Thyroid gland (tissue), 4 donors: Measurements from ENCODE around the gene KCTD8. TPM values are rescaled to one million over a fixed set of nuclear protein-coding genes. Genes with fewer than 3 reads are reported as not detected.
A peak's percentile ranks its signal among the peaks of the same experiment; 100 is the strongest.

Experiments
- DNase-seq, 2 donors: peaks; one replicate each; pipeline ENCODE4 v3.0.0-alpha.2; 2019
- H3K27ac ChIP-seq, 3 donors: fragments of 200-600 bp; sonication (generic); 1 replicate in 2 of 3; 2 replicates in 1 of 3; pipeline ENCODE4 v1.5.1; 2016 to 2019; ENCODE audit warnings: mild to moderate bottlenecking in 1 of 3, moderate library complexity in 1 of 3
- H3K27me3 ChIP-seq: fragments of 200-600 bp; sonication (generic); one replicate; pipeline ENCODE4 v1.5.1; 2019
- H3K36me3 ChIP-seq, 2 donors: fragments of 200-600 bp; sonication (generic); one replicate each; pipeline ENCODE4 v1.5.1; 2016 to 2019
- H3K4me1 ChIP-seq, 2 donors: fragments of 200-600 bp; sonication (generic); one replicate each; pipeline ENCODE4 v1.5.1; 2017 to 2019
- H3K4me3 ChIP-seq, 3 donors: fragments of 200-600 bp; sonication (generic); replicated peaks in 1 of 3; 1 replicate in 2 of 3; 2 replicates in 1 of 3; pipeline ENCODE4 v1.5.1; 2016; ENCODE audit warnings: mild to moderate bottlenecking in 1 of 3
- H3K9me3 ChIP-seq: fragments of 200-600 bp; sonication (generic); one replicate; pipeline ENCODE4 v1.5.1; 2017
- POLR2A ChIP-seq, 2 donors: fragments of 450-650 bp; IDR thresholded peaks; one replicate each; pipeline ENCODE4 v1.6.1; 2017; ENCODE audit warnings: antibody characterized with exemption in 2 of 2, mild to moderate bottlenecking in 2 of 2, moderate library complexity in 1 of 2
- WGBS, 2 donors: methylation state at CpG; one replicate each; pipeline ENCODE4 v1.1.5; 2017; 5-methylcytosine and 5-hydroxymethylcytosine counted together
- intact Hi-C: fragments of 100-400 bp; cut with DNase I; formaldehyde crosslinking; loops from one replicate; pipeline ENCODE4 v1.15.1; 2023
- total RNA-seq, 4 donors: library from RNA; depleted of rRNA; stranded (reverse); fragments of >200 nt; gene quantifications; one replicate each; pipeline ENCODE4 v1.2.3, GENCODE V29; 2016
- TF ChIP-seq, protein P1 (sequence below), 6 experiments: fragments of 200-600 bp in 3 of 6; fragments of 450-650 bp in 3 of 6; sonication (generic) in 3 of 6; IDR thresholded peaks; one replicate each; pipeline ENCODE4 v1.5.1; 2016 to 2019; ENCODE audit warnings: antibody characterized with exemption in 6 of 6, mild to moderate bottlenecking in 2 of 6, inconsistent platforms in 1 of 6, moderate library complexity in 1 of 6

KCTD8 gene
- total RNA-seq, 4 donors from 2014 or later: 5.8 to 16.8 (median 16.0) TPM

DNA sequence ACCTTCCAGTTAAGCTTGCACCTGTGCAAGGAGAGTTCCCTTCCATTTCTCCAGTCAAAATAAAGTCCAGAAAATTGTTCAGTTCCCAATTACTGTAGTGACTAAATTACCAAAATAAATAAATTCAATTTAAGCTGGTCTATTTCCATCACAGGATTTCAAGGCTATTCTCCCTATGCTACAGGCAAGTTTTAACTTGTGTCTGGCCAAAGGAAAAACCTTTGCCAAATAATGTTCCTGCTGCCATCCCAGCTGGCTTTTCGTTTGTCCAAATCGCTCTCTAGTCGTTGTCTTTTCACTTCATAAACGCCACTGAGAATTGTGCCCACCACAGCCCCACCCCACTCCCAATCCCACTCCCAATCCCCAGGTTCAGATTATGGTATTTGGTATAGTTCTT, 2.4 kb downstream of the KCTD8 start:
- WGBS, 2 donors: 14 to 23% methylated on average over 4 of the region's 4 CpGs
- no peaks in the 10 kb centered on the region for H3K9me3 ChIP-seq
- no peaks in the 10 kb centered on the region for H3K36me3 ChIP-seq
- TF ChIP-seq POLR2A (IDR thresholded peaks at IDR 0.05): no peak
- TF ChIP-seq, protein P1, sequence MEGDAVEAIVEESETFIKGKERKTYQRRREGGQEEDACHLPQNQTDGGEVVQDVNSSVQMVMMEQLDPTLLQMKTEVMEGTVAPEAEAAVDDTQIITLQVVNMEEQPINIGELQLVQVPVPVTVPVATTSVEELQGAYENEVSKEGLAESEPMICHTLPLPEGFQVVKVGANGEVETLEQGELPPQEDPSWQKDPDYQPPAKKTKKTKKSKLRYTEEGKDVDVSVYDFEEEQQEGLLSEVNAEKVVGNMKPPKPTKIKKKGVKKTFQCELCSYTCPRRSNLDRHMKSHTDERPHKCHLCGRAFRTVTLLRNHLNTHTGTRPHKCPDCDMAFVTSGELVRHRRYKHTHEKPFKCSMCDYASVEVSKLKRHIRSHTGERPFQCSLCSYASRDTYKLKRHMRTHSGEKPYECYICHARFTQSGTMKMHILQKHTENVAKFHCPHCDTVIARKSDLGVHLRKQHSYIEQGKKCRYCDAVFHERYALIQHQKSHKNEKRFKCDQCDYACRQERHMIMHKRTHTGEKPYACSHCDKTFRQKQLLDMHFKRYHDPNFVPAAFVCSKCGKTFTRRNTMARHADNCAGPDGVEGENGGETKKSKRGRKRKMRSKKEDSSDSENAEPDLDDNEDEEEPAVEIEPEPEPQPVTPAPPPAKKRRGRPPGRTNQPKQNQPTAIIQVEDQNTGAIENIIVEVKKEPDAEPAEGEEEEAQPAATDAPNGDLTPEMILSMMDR (IDR thresholded peaks at IDR 0.05): no peak
- peaks cover 0 to 4% of the 10 kb centered on the region in 2 donors for H3K4me1 ChIP-seq
- H3K4me3 ChIP-seq: peak overlapping the region in 2 of 3 donors; percentile 63 to 65
- no peak overlapping the region for H3K27ac ChIP-seq
- DNase-seq: no peak
- no peaks in the 10 kb centered on the region for H3K27me3 ChIP-seq
- intact Hi-C loops: no loop called here

DNA sequence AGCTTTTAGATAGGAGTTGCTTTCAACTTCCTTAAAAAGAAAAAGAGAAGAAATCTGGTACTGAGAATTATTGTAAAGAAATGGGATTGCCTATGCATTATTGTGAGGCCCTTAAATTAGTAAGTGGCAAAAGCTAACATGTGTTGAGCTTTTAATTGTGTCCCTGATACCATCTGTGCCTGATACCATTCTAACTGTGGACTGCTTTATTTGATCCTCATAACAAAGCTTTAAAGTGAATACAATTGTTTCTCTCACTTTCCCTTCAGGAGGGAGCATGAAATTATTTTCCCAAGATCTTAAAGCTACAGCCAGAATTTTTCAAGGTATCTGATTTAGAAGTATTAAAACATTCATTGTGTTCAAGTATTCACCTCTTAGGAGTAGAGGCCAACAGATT, 9.9 kb downstream of the KCTD8 start:
- Histone ChIP-seq H3K36me3 (no peaks in the 10 kb centered on the region), H3K4me1 (peaks cover 7 to 18% of the 10 kb centered on the region in 2 donors), H3K27ac (no peak overlapping the region), H3K4me3 (no peak overlapping the region), H3K9me3 (no peaks in the 10 kb centered on the region), H3K27me3 (no peaks in the 10 kb centered on the region)
- TF ChIP-seq POLR2A (IDR thresholded peaks at IDR 0.05): no peak
- TF ChIP-seq, protein P1 (IDR thresholded peaks at IDR 0.05): no peak
- intact Hi-C loops: no loop called here
- no peak for DNase-seq

DNA sequence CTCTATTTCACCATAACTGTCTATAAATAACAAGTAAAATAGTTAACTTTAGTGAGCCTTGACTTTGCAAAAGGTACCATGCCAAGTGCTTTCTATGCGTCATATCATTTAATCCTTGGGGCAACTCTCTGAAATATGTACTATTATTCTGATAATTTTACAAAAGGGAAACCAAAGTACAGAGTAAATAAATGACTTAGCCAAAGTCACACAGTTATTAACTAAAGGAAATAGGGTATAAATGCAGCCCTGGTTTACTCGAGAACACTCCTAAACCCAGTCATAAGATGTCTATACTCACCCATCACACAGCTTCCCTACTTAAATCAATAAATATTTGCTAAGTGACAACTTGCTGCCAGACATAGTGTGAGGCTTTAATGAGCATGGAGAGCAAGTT, 14.4 kb downstream of the KCTD8 start:
- no peaks in the 10 kb centered on the region for H3K27me3 ChIP-seq
- 91% methylated on average over 2 of the region's 2 CpGs for WGBS, 2 donors
- no peak for DNase-seq
- no peaks in the 10 kb centered on the region for H3K9me3 ChIP-seq
- H3K4me3 ChIP-seq: no peak overlapping the region
- no peaks in the 10 kb centered on the region for H3K36me3 ChIP-seq
- TF ChIP-seq, protein P1 (IDR thresholded peaks at IDR 0.05): no peak
- no peak for TF ChIP-seq POLR2A (IDR thresholded peaks at IDR 0.05)
- peaks cover 7 to 12% of the 10 kb centered on the region in 2 donors for H3K4me1 ChIP-seq
- no peak overlapping the region for H3K27ac ChIP-seq
- intact Hi-C loops: no loop called here

DNA sequence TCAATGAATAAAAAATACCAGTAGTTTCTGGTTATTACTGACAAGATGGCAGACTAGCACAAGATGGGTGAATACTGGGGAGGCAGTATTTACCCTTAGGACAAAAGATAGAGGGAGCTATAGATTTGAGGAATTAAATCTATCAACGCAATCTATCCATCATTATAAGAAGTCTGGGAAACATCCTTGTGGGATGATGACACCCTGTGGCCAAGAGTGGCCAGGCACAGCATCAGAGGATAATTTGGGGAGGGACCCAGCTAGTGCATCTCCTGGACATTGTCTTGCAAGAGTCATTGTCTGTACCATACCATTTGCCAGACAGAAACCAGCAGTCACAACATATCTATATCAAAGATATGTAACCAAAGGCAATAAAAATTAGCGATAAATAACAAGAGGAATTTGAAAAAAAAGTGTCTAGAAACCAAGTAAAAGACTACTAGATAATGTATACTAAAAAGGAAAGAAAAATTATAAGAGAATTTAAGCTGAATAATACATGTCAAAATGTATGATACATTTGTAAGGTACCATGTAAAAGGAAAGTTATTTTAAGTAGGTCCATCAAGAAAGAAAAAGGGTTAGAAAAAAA, 22.9 kb downstream of the KCTD8 start:
- 60 to 62% methylated on average over 2 of the region's 2 CpGs for WGBS, 2 donors

DNA sequence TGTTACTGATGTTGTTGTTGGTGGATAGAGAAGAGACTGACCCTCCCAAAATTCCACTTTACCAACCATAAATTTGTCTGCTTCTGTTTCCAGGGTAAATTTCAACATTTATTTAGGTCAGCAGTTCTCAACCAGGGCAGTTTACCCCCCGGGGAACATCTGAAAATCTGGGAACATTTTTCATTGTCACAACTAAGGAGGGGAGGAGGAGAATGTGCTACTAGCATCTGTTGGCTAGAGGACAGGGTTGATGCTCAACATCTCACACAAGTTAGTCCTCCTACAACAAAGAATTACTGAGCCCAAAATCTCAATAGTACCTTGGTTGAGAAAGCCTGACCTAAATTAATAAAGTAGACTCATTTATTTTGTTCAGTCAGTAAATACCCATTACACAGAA, 25.7 kb downstream of the KCTD8 start:
- Histone ChIP-seq H3K4me1 (no peaks in the 10 kb centered on the region), H3K27me3 (no peaks in the 10 kb centered on the region), H3K4me3 (no peak overlapping the region), H3K36me3 (no peaks in the 10 kb centered on the region), H3K27ac (no peak overlapping the region), H3K9me3 (no peaks in the 10 kb centered on the region)
- DNase-seq: no peak
- TF ChIP-seq, protein P1 (IDR thresholded peaks at IDR 0.05): no peak
- TF ChIP-seq POLR2A (IDR thresholded peaks at IDR 0.05): no peak
- intact Hi-C loops: no loop called here
- WGBS, 2 donors: 69 to 83% methylated on average over 1 of the region's 1 CpG

More for the DNA sequence above, 22.9 kb downstream of the KCTD8 start:
- Histone ChIP-seq H3K27ac (no peak overlapping the region), H3K36me3 (no peaks in the 10 kb centered on the region), H3K4me3 (no peak overlapping the region), H3K9me3 (no peaks in the 10 kb centered on the region), H3K27me3 (no peaks in the 10 kb centered on the region), H3K4me1 (no peaks in the 10 kb centered on the region)
- DNase-seq: peak in 1 of 2 donors; percentile 10
- TF ChIP-seq, protein P1 (IDR thresholded peaks at IDR 0.05): peak in 5 of 6 experiments; percentile 8 to 41 (median 27)
- no peak for TF ChIP-seq POLR2A (IDR thresholded peaks at IDR 0.05)
- intact Hi-C loops: no loop called here
